Lower leg skin (tissue), 3 donors: ENCODE results near the gene TBRG4.

Source experiments
- POLR2A ChIP-seq, 2 donors: fragments of 450-650 bp; IDR thresholded peaks; one replicate each; pipeline ENCODE4 v1.6.1; 2016 to 2017; ENCODE audit warnings: antibody characterized with exemption in 2 of 2, mild to moderate bottlenecking in 1 of 2, moderate library complexity in 1 of 2
- TF ChIP-seq, protein P1 (sequence below), 3 donors: fragments of 450-650 bp; IDR thresholded peaks; one replicate each; pipeline ENCODE4 v1.5.1; 2016; ENCODE audit warnings: antibody characterized with exemption in 3 of 3, mild to moderate bottlenecking in 3 of 3, moderate library complexity in 2 of 3

DNA sequence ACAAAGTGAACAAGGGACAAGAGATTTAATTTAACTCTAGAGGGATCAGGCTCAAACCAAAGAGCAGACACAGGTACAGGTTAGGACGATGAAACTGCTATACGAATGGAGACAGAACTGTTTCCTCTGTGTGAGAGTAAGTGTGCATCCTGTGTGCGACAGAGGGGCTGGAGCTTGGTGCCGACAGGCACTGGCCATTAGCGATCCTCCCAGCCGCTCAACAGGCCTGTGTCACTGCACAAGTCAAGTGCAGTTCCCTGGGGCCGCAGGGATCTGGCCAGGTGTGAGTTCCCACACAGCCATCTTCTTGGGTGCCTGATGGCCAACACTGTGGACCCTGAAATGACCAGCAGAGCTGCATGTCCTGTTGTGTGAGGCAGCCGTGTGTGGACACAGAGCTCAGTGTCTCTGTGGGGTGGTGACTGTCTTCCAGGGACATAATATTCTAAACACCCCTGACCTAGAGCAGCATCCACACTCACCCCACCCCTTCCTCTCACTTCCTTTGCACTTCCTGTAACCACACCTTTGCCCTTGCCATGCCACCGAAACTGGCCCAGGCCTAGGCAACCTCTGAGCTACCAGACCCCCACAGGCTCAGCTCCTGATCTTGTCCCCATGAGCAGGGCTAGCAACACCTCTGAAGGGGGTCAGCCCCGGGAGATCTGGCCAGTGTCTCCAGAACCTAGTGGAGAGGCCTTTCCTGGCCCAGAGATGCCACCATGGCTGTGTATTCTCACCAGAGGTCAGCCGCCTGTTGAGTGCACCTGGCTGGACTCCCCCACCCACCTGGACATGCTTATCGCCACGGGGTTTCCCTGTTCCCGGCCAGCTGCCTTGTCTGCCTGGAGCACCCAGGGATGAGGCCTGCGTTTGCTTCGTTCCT is 11.7 kb upstream of the TBRG4 start:
- TF ChIP-seq, protein P1, sequence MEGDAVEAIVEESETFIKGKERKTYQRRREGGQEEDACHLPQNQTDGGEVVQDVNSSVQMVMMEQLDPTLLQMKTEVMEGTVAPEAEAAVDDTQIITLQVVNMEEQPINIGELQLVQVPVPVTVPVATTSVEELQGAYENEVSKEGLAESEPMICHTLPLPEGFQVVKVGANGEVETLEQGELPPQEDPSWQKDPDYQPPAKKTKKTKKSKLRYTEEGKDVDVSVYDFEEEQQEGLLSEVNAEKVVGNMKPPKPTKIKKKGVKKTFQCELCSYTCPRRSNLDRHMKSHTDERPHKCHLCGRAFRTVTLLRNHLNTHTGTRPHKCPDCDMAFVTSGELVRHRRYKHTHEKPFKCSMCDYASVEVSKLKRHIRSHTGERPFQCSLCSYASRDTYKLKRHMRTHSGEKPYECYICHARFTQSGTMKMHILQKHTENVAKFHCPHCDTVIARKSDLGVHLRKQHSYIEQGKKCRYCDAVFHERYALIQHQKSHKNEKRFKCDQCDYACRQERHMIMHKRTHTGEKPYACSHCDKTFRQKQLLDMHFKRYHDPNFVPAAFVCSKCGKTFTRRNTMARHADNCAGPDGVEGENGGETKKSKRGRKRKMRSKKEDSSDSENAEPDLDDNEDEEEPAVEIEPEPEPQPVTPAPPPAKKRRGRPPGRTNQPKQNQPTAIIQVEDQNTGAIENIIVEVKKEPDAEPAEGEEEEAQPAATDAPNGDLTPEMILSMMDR (IDR thresholded peaks at IDR 0.05): no peak
- TF ChIP-seq POLR2A (IDR thresholded peaks at IDR 0.05): no peak
